Panc1 (cell line): Measurements from ENCODE around the gene RAB3IP. TPM values are rescaled to one million over a fixed set of nuclear protein-coding genes. Genes with fewer than 3 reads are reported as not detected.

Experiments used
- ATAC-seq: fragments of 200-7000 bp; cut with Tn5 transposase; 2 replicates; pipeline ENCODE4 v1.9.1; 2020; ENCODE audit warnings: mild to moderate bottlenecking, moderate library complexity
- BruUV-seq: library from RNA; stranded (reverse); fragments of 400-500 nt; replicated peaks from 2 replicates; lab custom pipeline; 2021; lab: Mats Ljungman, UMichigan
- CTCF ChIA-PET: fragments of 300-600 bp; sonication (Branson Sonifier 250); formaldehyde crosslinking; loops from one replicate; lab custom pipeline; 2022; ENCODE audit warnings: antibody characterized with exemption; lab: Charles Lee
- POLR2A ChIA-PET: fragments of 300-600 bp; sonication (Branson Sonifier 250); formaldehyde crosslinking; loops from one replicate; lab custom pipeline; 2022; ENCODE audit warnings: antibody characterized with exemption; lab: Charles Lee
- DNase-seq: peaks from one replicate; pipeline ENCODE4 v3.0.0-alpha.2; 2010; ENCODE audit warnings: low read depth, low spot score
- H3K27ac ChIP-seq: 2 replicates; pipeline ENCODE4 v1.5.1; 2011; ENCODE audit warnings: mild to moderate bottlenecking, low read length, inconsistent platforms
- H3K27me3 ChIP-seq: fragments of 200-500 bp; sonication (Bioruptor generic); 2 replicates; pipeline ENCODE4 v1.6.0; 2014; ENCODE audit warnings: low read length, inconsistent platforms; ENCODE audit not compliant: control insufficient read depth, insufficient read depth
- H3K36me3 ChIP-seq: fragments of 200-500 bp; sonication (Bioruptor generic); 2 replicates; pipeline ENCODE4 v1.5.1; 2014; ENCODE audit warnings: inconsistent platforms, mild to moderate bottlenecking, low read length, moderate library complexity; ENCODE audit not compliant: control insufficient read depth, insufficient read depth
- H3K4me1 ChIP-seq: 2 replicates; pipeline ENCODE4 v1.5.1; 2011; ENCODE audit warnings: inconsistent platforms, mild to moderate bottlenecking, low read length, moderate library complexity; ENCODE audit not compliant: control insufficient read depth, insufficient read depth
- H3K4me3 ChIP-seq, 2 experiments: 2 replicates each; pipeline ENCODE4 v1.5.1; 2011 to 2012; ENCODE audit warnings: low read depth in 2 of 2, low read length in 2 of 2, mild to moderate bottlenecking in 2 of 2, inconsistent platforms in 1 of 2, moderate library complexity in 1 of 2
- H3K9me3 ChIP-seq: fragments of 200-500 bp; sonication (Bioruptor generic); 2 replicates; pipeline ENCODE4 v1.5.1; 2014; ENCODE audit warnings: low read depth, mild to moderate bottlenecking, inconsistent platforms, low read length, moderate library complexity; ENCODE audit not compliant: control insufficient read depth, insufficient read depth
- CTCF ChIP-seq: fragments of 450-650 bp; IDR thresholded peaks from 2 replicates; pipeline ENCODE4 v1.5.1; 2017; ENCODE audit warnings: mild to moderate bottlenecking
- POLR2AphosphoS5 ChIP-seq: IDR thresholded peaks from 2 replicates; pipeline ENCODE4 v1.6.1; 2012; ENCODE audit warnings: mild to moderate bottlenecking, low read depth, low read length, moderate library complexity
- REST ChIP-seq, 2 experiments: IDR thresholded peaks; 2 replicates each; pipeline ENCODE4 v1.6.1; 2011 to 2012; ENCODE audit warnings: low read depth in 2 of 2, control low read depth in 1 of 2, low read length in 1 of 2, mild to moderate bottlenecking in 1 of 2, moderate library complexity in 1 of 2; ENCODE audit not compliant: insufficient read depth in 1 of 2
- SIN3A ChIP-seq: IDR thresholded peaks from 2 replicates; pipeline ENCODE4 v1.6.1; 2012; ENCODE audit warnings: low read depth, mild to moderate bottlenecking, low read length, moderate library complexity, borderline replicate concordance; ENCODE audit not compliant: insufficient read depth
- TCF7L2 ChIP-seq: IDR thresholded peaks from 2 replicates; pipeline ENCODE4 v1.6.1; 2011; ENCODE audit warnings: mild to moderate bottlenecking, low read depth, low read length, inconsistent platforms
- in situ Hi-C: cut with HindIII; loops from 2 replicates; pipeline ENCODE4 v1.10.0; 2016; ENCODE audit warnings: low sequenced_read_pairs, low pct_unique_long_range_greater_than_20kb
- intact Hi-C: fragments of 100-400 bp; cut with micrococcal nuclease; formaldehyde crosslinking; loops from one replicate; pipeline ENCODE4 v1.10.0; 2022; ENCODE audit not compliant: unreplicated experiment
- total RNA-seq: library from RNA; stranded (reverse); gene quantifications from one replicate; pipeline ENCODE4 v1.2.1, GENCODE V29; 2021; ENCODE audit not compliant: unreplicated experiment

RAB3IP gene
- total RNA-seq, 1 experiment from 2014 or later: 22.9 TPM

- H3K9me3 ChIP-seq: no peaks in the 10 kb centered on the region
- intact Hi-C loops: no loop called here
- no peaks in the 10 kb centered on the region for H3K27me3 ChIP-seq
- DNase-seq: no peak
- CTCF ChIA-PET: no interaction called here
- H3K4me3 ChIP-seq: no peak overlapping the region
- no TSS peak for BruUV-seq
- no peak overlapping the region for H3K27ac ChIP-seq
- TF ChIP-seq REST (IDR thresholded peaks at IDR 0.05; ENCODE audit: insufficient read depth in 1 of 2, low read depth in 2 of 2, low read length in 1 of 2): no peak
- no peak for TF ChIP-seq SIN3A
- no peak for TF ChIP-seq POLR2AphosphoS5
- TF ChIP-seq CTCF: no peak; the same call in 1 of the 2 replicates
- TF ChIP-seq TCF7L2: no peak
- in situ Hi-C loops: no loop called here
- H3K4me1 ChIP-seq: no peaks in the 10 kb centered on the region
- no peaks in the 10 kb centered on the region for H3K36me3 ChIP-seq
- POLR2A ChIA-PET: no interaction called here
- no peak for ATAC-seq
Observed at GRCh38 chr12:69708649-69709048, 30.0 kb upstream of the RAB3IP start.

- no TSS peak for BruUV-seq
- in situ Hi-C loops: no loop called here
Observed at GRCh38 chr12:69712826-69713225, 25.8 kb upstream of the RAB3IP start.

GRCh38 chr12:69714542-69714941 lies 24.1 kb upstream of the RAB3IP start:
- Histone ChIP-seq H3K4me3 (no peak overlapping the region), H3K27me3 (no peaks in the 10 kb centered on the region), H3K9me3 (no peaks in the 10 kb centered on the region), H3K36me3 (no peaks in the 10 kb centered on the region), H3K4me1 (no peaks in the 10 kb centered on the region), H3K27ac (no peak overlapping the region)
- CTCF ChIA-PET: no interaction called here
- no TSS peak for BruUV-seq
- no peak for ATAC-seq
- POLR2A ChIA-PET: no interaction called here
- intact Hi-C loops: no loop called here
- DNase-seq: no peak
- in situ Hi-C loops: no loop called here
- no peak for TF ChIP-seq SIN3A
- no peak for TF ChIP-seq REST (IDR thresholded peaks at IDR 0.05; ENCODE audit: insufficient read depth in 1 of 2, low read depth in 2 of 2, low read length in 1 of 2)
- TF ChIP-seq CTCF: no peak
- no peak for TF ChIP-seq POLR2AphosphoS5
- no peak for TF ChIP-seq TCF7L2

More at GRCh38 chr12:69712826-69713225, 25.8 kb upstream of the RAB3IP start:
- TF ChIP-seq SIN3A: no peak
- Histone ChIP-seq H3K4me1 (no peaks in the 10 kb centered on the region), H3K36me3 (no peaks in the 10 kb centered on the region), H3K9me3 (no peaks in the 10 kb centered on the region), H3K27ac (no peak overlapping the region), H3K4me3 (no peak overlapping the region), H3K27me3 (no peaks in the 10 kb centered on the region)
- DNase-seq (no peak), ATAC-seq (no peak)
- CTCF ChIA-PET: no interaction called here
- POLR2A ChIA-PET: no interaction called here
- intact Hi-C loops: no loop called here
